ENCODE results near the gene FIBIN.

DNA sequence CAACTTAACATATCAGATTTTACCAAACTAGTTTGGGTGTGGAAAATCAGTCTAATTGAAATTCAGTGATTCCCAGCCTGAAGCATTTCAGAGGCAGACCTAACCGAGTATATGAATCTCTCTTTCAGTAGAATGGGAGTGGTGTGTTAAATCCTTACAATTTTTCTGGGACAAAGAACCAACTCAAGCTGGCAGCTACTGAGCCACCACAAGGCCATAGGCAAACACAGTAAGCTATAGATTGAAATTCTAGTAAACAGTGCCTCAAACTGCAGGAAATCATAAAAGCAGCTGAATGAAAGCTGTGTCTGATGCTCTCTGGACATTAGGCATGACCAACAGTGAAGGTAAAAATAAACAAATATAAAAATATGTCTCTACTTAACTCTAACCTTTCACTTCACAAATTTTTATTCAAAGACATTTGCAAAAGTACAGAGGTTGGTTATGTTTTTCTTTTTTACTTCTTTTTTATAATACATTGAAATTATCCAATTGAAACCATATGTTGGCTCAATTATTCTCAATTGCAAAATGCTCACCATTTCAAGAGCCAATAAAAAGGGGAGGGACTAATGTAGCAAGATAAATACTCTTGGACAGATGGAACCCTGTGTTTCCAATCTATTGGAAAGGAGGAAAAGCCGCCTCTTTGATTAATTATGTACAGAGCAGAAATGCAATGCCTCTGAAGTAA lies 35.8 kb upstream of the FIBIN start:
- TF ChIP-seq, protein P1, sequence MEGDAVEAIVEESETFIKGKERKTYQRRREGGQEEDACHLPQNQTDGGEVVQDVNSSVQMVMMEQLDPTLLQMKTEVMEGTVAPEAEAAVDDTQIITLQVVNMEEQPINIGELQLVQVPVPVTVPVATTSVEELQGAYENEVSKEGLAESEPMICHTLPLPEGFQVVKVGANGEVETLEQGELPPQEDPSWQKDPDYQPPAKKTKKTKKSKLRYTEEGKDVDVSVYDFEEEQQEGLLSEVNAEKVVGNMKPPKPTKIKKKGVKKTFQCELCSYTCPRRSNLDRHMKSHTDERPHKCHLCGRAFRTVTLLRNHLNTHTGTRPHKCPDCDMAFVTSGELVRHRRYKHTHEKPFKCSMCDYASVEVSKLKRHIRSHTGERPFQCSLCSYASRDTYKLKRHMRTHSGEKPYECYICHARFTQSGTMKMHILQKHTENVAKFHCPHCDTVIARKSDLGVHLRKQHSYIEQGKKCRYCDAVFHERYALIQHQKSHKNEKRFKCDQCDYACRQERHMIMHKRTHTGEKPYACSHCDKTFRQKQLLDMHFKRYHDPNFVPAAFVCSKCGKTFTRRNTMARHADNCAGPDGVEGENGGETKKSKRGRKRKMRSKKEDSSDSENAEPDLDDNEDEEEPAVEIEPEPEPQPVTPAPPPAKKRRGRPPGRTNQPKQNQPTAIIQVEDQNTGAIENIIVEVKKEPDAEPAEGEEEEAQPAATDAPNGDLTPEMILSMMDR (IDR thresholded peaks at IDR 0.05; ENCODE audit: poor library complexity, severe bottlenecking): no peak
- TF ChIP-seq TAF1 (IDR thresholded peaks at IDR 0.05; ENCODE audit: low read depth) (no peak), SMC3 (conservative IDR thresholded peaks at IDR 0.05; ENCODE audit: poor library complexity) (no peak), POLR2AphosphoS5 (IDR thresholded peaks at IDR 0.05) (no peak), MXI1 (conservative IDR thresholded peaks at IDR 0.05; ENCODE audit: poor library complexity, severe bottlenecking) (no peak), EP300 (conservative IDR thresholded peaks at IDR 0.05; ENCODE audit: poor library complexity, severe bottlenecking) (no peak), EZH2 (IDR thresholded peaks at IDR 0.05; ENCODE audit: borderline replicate concordance, insufficient read depth, low read length, poor library complexity, severe bottlenecking) (no peak), RAD21 (conservative IDR thresholded peaks at IDR 0.05) (no peak)
- TF ChIP-seq, protein P2, sequence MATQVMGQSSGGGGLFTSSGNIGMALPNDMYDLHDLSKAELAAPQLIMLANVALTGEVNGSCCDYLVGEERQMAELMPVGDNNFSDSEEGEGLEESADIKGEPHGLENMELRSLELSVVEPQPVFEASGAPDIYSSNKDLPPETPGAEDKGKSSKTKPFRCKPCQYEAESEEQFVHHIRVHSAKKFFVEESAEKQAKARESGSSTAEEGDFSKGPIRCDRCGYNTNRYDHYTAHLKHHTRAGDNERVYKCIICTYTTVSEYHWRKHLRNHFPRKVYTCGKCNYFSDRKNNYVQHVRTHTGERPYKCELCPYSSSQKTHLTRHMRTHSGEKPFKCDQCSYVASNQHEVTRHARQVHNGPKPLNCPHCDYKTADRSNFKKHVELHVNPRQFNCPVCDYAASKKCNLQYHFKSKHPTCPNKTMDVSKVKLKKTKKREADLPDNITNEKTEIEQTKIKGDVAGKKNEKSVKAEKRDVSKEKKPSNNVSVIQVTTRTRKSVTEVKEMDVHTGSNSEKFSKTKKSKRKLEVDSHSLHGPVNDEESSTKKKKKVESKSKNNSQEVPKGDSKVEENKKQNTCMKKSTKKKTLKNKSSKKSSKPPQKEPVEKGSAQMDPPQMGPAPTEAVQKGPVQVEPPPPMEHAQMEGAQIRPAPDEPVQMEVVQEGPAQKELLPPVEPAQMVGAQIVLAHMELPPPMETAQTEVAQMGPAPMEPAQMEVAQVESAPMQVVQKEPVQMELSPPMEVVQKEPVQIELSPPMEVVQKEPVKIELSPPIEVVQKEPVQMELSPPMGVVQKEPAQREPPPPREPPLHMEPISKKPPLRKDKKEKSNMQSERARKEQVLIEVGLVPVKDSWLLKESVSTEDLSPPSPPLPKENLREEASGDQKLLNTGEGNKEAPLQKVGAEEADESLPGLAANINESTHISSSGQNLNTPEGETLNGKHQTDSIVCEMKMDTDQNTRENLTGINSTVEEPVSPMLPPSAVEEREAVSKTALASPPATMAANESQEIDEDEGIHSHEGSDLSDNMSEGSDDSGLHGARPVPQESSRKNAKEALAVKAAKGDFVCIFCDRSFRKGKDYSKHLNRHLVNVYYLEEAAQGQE (IDR thresholded peaks at IDR 0.05; ENCODE audit: borderline replicate concordance): no peak
